Endothelial cell of umbilical vein (primary cell): Measurements from ENCODE around the gene ALOX5. TPM values are rescaled to one million over a fixed set of nuclear protein-coding genes. Genes with fewer than 3 reads are reported as not detected.

ENCODE experiments used
- BruUV-seq: library from RNA; stranded (reverse); fragments of 400-500 nt; replicated peaks from 2 replicates; lab custom pipeline; 2021; lab: Mats Ljungman, UMichigan
- CTCF ChIA-PET: fragments of 300-600, 350-600 bp; sonication (Branson Sonifier 250); formaldehyde crosslinking; loops from one replicate; lab custom pipeline; 2021; ENCODE audit warnings: antibody characterized with exemption, inconsistent platforms; lab: Charles Lee
- POLR2A ChIA-PET: fragments of 300-600, 350-600 bp; sonication (Branson Sonifier 250); formaldehyde crosslinking; loops from one replicate; lab custom pipeline; 2021; ENCODE audit warnings: antibody characterized with exemption, inconsistent platforms; lab: Charles Lee
- DNase-seq: peaks from one replicate; pipeline ENCODE4 v3.0.0-alpha.2; 2011; ENCODE audit warnings: low read depth, low spot score
- FAIRE-seq: peaks from 2 replicates; lab custom pipeline; 2011; peaks lifted over from hg19 to GRCh38; lab: Jason Lieb, UNC
- H2AFZ ChIP-seq: 2 replicates; pipeline ENCODE4 v1.6.0; 2012; ENCODE audit warnings: low read depth, low read length, control low read depth, inconsistent platforms
- H3K27ac ChIP-seq: 2 replicates; pipeline ENCODE4 v1.5.1; 2011; ENCODE audit warnings: low read depth, mild to moderate bottlenecking, control low read depth, low read length, moderate library complexity; ENCODE audit not compliant: insufficient read depth
- H3K27me3 ChIP-seq, 2 experiments: 2 replicates each; pipeline versions ENCODE4 v1.6.0 to v1.6.1; 2011; ENCODE audit warnings: low read length in 2 of 2, mixed read lengths in 1 of 2; ENCODE audit not compliant: control insufficient read depth in 2 of 2, insufficient read depth in 2 of 2
- H3K36me3 ChIP-seq, 2 experiments: 2 replicates in 1 of 2; 3 replicates in 1 of 2; pipeline ENCODE4 v1.5.1; 2011; ENCODE audit warnings: low read length in 2 of 2, mild to moderate bottlenecking in 1 of 2, moderate library complexity in 1 of 2; ENCODE audit not compliant: control insufficient read depth in 2 of 2, insufficient read depth in 2 of 2; ENCODE audit errors: extremely low read depth in 1 of 2
- H3K4me1 ChIP-seq: 3 replicates; pipeline ENCODE4 v1.5.1; 2011; ENCODE audit warnings: mild to moderate bottlenecking, low read length; ENCODE audit not compliant: control insufficient read depth, insufficient read depth; ENCODE audit errors: extremely low read depth
- H3K4me2 ChIP-seq: 2 replicates; pipeline ENCODE4 v1.6.1; 2011; ENCODE audit warnings: low read length, control low read depth, mixed read lengths; ENCODE audit not compliant: insufficient read depth
- H3K4me3 ChIP-seq, 3 experiments: fragments of 200-600 bp in 1 of 3; sonication (generic), shearing (Covaris generic) in 1 of 3; replicated peaks in 1 of 3; 2 replicates each; pipeline ENCODE4 v1.5.1; 2011 to 2016; ENCODE audit warnings: control low read depth in 3 of 3, low read length in 3 of 3, mild to moderate bottlenecking in 2 of 3, inconsistent platforms in 1 of 3, low read depth in 1 of 3, moderate library complexity in 1 of 3; ENCODE audit not compliant: insufficient read depth in 1 of 3
- H3K79me2 ChIP-seq: 2 replicates; pipeline ENCODE4 v1.6.0; 2012; ENCODE audit warnings: low read length, inconsistent platforms; ENCODE audit not compliant: control insufficient read depth, insufficient read depth
- H3K9ac ChIP-seq: replicated peaks from 2 replicates; pipeline ENCODE3; 2011; ENCODE audit warnings: low read length, control low read depth; ENCODE audit not compliant: insufficient read depth; ENCODE audit errors: extremely low read depth
- H3K9me1 ChIP-seq: replicated peaks from 3 replicates; pipeline ENCODE4 v1.6.0; 2011; ENCODE audit warnings: mild to moderate bottlenecking, low read length; ENCODE audit not compliant: control insufficient read depth, insufficient read depth; ENCODE audit errors: extremely low read depth
- H3K9me3 ChIP-seq: replicated peaks from 2 replicates; pipeline ENCODE4 v1.5.1; 2012; ENCODE audit warnings: low read length, inconsistent platforms; ENCODE audit not compliant: control insufficient read depth, insufficient read depth
- H4K20me1 ChIP-seq: replicated peaks from 2 replicates; pipeline ENCODE3; 2011; ENCODE audit warnings: mild to moderate bottlenecking, low read length; ENCODE audit not compliant: control insufficient read depth, insufficient read depth; ENCODE audit errors: extremely low read depth
- EZH2 ChIP-seq: IDR thresholded peaks from 2 replicates; pipeline ENCODE4 v1.6.1; 2012; ENCODE audit warnings: borderline replicate concordance, low read depth, mild to moderate bottlenecking, moderate library complexity, low read length, inconsistent platforms; ENCODE audit not compliant: severe bottlenecking
- GATA2 ChIP-seq: IDR thresholded peaks from 2 replicates; pipeline ENCODE4 v1.7.0; 2011; ENCODE audit warnings: low read depth, mild to moderate bottlenecking, moderate library complexity, mixed read lengths, low read length; ENCODE audit not compliant: insufficient read length, insufficient read depth
- JUN ChIP-seq: IDR thresholded peaks from 2 replicates; pipeline ENCODE4 v1.6.1; 2011; ENCODE audit warnings: borderline replicate concordance, low read depth; ENCODE audit not compliant: insufficient read length, insufficient read depth
- MYC ChIP-seq: IDR thresholded peaks from one replicate; pipeline ENCODE4 v1.6.1; 2011; ENCODE audit warnings: mild to moderate bottlenecking, low read depth, low read length
- POLR2A ChIP-seq: IDR thresholded peaks from 2 replicates; pipeline ENCODE4 v1.6.1; 2012; ENCODE audit warnings: low read depth, mild to moderate bottlenecking, control low read depth, low read length
- POLR2AphosphoS5 ChIP-seq: IDR thresholded peaks from 2 replicates; pipeline ENCODE4 v1.6.1; 2012; ENCODE audit warnings: low read depth, mild to moderate bottlenecking, control low read depth, low read length, moderate library complexity; ENCODE audit not compliant: insufficient read depth
- dilution Hi-C: fragments of 300-500 bp; cut with MboI; formaldehyde crosslinking; loops from one replicate; pipeline ENCODE4 v1.15.0; 2019; ENCODE audit warnings: low sequenced_read_pairs; ENCODE audit not compliant: extremely low pct_ligation_motif_present
- intact Hi-C: fragments of 100-400 bp; cut with micrococcal nuclease; formaldehyde crosslinking; loops from one replicate; pipeline ENCODE4 v1.10.0; 2022
- polyA plus RNA-seq, 4 experiments: library from polyadenylated mRNA; depleted of rRNA in 3 of 4; stranded (reverse) in 3 of 4; unstranded in 1 of 4; fragments of >200 nt; gene quantifications; 2 replicates each; pipeline versions ENCODE4 v1.2.1 to v1.2.3, GENCODE V29; 2011 to 2012; ENCODE audit warnings: missing spikeins in 1 of 4
- total RNA-seq: library from RNA; stranded (reverse); gene quantifications from 2 replicates; pipeline ENCODE4 v1.2.3, GENCODE V29; 2021
- TF ChIP-seq, protein P1 (sequence below), 2 donors: IDR thresholded peaks; 1 replicate in 1 of 2; 2 replicates in 1 of 2; pipeline ENCODE4 v1.5.1; 2011; ENCODE audit warnings: low read length in 2 of 2, mild to moderate bottlenecking in 2 of 2, moderate library complexity in 2 of 2, control low read depth in 1 of 2, inconsistent platforms in 1 of 2, low read depth in 1 of 2; ENCODE audit not compliant: insufficient read depth in 1 of 2; ENCODE audit errors: extremely low read depth in 1 of 2

The ALOX5 gene
- total and polyA plus RNA-seq, 2 donors (not counting 3 experiments of a cell fraction or from before 2014, with no cell fraction given) = 0.04 TPM; not detected in 1

DNA sequence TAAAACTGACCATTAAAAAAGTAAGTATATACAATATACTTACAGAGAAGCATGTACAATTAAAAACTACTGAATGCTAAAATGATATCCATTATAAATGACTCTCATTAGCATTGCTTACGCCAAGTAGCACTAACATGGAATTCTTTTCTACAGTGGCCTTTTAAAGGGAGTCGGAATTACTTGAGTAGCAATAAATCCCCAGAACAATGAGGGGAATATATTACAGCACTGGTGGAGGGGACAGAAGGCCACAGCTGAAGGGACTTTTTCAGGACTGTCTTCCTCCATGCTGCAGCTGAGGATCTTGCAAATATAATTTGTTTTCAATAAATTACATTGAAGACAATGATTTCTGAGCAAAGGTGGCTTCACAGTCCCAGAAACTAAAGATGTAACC is 97.0 kb downstream of the ALOX5 start:
- BruUV-seq = no TSS peak
- CTCF ChIA-PET = no interaction called here
- H3K9ac ChIP-seq = peak overlapping the region; percentile 2
- no peaks in the 10 kb centered on the region for H3K36me3 ChIP-seq
- H3K27me3 ChIP-seq = no peaks in the 10 kb centered on the region
- intact Hi-C loops (no loop called here), dilution Hi-C loops (no loop called here)
- H3K27ac ChIP-seq = peak overlapping the region; percentile 36
- no peak overlapping the region for H2AFZ ChIP-seq
- H3K79me2 ChIP-seq = no peaks in the 10 kb centered on the region
- TF ChIP-seq EZH2 (no peak), GATA2 (no peak), POLR2AphosphoS5 (no peak), JUN (no peak), MYC (no peak), POLR2A (no peak)
- TF ChIP-seq, protein P1, sequence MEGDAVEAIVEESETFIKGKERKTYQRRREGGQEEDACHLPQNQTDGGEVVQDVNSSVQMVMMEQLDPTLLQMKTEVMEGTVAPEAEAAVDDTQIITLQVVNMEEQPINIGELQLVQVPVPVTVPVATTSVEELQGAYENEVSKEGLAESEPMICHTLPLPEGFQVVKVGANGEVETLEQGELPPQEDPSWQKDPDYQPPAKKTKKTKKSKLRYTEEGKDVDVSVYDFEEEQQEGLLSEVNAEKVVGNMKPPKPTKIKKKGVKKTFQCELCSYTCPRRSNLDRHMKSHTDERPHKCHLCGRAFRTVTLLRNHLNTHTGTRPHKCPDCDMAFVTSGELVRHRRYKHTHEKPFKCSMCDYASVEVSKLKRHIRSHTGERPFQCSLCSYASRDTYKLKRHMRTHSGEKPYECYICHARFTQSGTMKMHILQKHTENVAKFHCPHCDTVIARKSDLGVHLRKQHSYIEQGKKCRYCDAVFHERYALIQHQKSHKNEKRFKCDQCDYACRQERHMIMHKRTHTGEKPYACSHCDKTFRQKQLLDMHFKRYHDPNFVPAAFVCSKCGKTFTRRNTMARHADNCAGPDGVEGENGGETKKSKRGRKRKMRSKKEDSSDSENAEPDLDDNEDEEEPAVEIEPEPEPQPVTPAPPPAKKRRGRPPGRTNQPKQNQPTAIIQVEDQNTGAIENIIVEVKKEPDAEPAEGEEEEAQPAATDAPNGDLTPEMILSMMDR (IDR thresholded peaks at IDR 0.05; ENCODE audit: extremely low read depth in 1 of 2, insufficient read depth in 1 of 2, low read depth in 1 of 2, low read length in 2 of 2) = no peak
- DNase-seq (no peak), FAIRE-seq (no peak)
- H4K20me1 ChIP-seq = no peaks in the 10 kb centered on the region
- peaks cover 23% of the 10 kb centered on the region for H3K4me1 ChIP-seq
- no peak overlapping the region for H3K4me3 ChIP-seq
- no peaks in the 10 kb centered on the region for H3K9me3 ChIP-seq
- peak overlapping the region; percentile 32 for H3K4me2 ChIP-seq
- POLR2A ChIA-PET = interaction anchor here (0.7 kb wide), 1 partner anchor 134 kb away, joined by 3 read pairs; no protein-coding TSS in a partner anchor
- no peaks in the 10 kb centered on the region for H3K9me1 ChIP-seq
